GM13976 (cell line): Measurements from ENCODE around the gene RBP3.

ENCODE experiments used
- DNase-seq: peaks from one replicate; pipeline ENCODE4 v3.0.0; 2012; ENCODE audit warnings: low spot score
- in situ Hi-C: fragments of 300-500 bp; cut with MboI; formaldehyde crosslinking; loops from one replicate; pipeline ENCODE4 v1.12.0; 2022; ENCODE audit warnings: low sequenced_read_pairs, mixed read lengths, inconsistent platforms; ENCODE audit not compliant: unreplicated experiment
- TF ChIP-seq, protein P1 (sequence below): IDR thresholded peaks from 2 replicates; pipeline ENCODE4 v1.5.1; 2012; ENCODE audit warnings: borderline replicate concordance, mild to moderate bottlenecking; ENCODE audit not compliant: insufficient read depth; ENCODE audit errors: extremely low read depth, missing control alignments, control extremely low read depth

The RBP3 gene

DNA sequence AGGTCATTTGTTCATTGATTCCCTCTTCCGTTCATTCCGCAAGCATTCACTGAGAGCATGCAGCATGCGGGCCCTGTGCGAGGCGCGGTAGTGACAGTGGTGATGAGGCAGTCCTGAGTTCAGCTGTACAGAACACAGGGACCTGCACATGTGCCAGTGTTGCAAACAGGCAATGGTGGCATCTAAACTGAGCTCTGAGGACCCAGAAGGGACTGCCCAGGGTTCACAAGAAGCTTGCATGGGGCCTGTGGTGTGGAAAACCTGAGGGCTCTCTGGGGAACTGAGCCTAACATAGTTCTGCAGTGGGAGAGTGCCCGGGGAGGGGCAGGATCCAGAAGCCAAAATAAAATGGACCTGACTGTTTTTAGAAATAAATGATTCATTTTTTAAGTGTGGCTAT, 22.7 kb downstream of the RBP3 start:
- TF ChIP-seq, protein P1, sequence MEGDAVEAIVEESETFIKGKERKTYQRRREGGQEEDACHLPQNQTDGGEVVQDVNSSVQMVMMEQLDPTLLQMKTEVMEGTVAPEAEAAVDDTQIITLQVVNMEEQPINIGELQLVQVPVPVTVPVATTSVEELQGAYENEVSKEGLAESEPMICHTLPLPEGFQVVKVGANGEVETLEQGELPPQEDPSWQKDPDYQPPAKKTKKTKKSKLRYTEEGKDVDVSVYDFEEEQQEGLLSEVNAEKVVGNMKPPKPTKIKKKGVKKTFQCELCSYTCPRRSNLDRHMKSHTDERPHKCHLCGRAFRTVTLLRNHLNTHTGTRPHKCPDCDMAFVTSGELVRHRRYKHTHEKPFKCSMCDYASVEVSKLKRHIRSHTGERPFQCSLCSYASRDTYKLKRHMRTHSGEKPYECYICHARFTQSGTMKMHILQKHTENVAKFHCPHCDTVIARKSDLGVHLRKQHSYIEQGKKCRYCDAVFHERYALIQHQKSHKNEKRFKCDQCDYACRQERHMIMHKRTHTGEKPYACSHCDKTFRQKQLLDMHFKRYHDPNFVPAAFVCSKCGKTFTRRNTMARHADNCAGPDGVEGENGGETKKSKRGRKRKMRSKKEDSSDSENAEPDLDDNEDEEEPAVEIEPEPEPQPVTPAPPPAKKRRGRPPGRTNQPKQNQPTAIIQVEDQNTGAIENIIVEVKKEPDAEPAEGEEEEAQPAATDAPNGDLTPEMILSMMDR: no peak
- DNase-seq: no peak
- in situ Hi-C loops: no loop called here

DNA sequence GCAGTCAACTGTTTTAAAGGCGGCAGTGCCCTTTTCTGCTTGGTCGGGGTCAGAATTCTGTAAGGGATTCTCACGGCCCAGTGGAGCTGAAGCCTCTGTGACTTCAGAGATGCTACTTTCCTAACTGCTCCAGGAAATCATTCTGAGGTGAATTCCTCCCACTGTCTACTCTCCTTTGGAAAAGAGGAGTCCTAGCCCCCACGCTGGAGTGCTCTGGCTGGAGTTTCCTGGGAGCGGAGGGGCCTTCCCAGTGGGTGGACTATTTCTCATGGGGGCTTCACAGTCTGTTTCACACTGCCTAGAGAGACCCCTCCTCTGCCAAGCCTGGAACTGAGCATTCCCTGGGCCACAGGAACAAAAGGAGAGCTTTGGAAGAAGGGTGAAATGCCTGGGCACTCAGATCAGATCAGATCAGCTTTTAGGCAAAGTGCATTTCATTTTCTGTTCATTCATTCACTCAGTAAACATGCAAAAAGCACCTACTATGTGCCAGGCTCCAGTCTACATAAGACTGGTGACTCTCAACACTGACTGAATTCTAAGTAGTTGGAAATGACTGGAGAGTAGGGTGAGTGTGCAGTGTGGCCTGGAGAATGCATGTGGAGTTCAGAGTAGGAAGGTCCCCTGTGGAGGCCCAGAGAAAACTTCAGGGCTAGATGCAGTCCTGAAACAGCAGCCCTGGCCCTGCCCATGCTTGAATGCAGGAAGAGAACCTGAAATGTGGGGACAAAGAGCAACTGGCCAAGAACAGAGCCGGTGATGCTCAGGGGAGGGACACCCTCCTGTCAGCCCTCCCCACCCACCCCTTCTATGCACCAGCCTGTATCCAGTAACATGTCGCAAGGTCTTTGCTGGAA, 23.7 kb downstream of the RBP3 start:
- TF ChIP-seq, protein P1: no peak
- no peak for DNase-seq
- in situ Hi-C loops: no loop called here

DNA sequence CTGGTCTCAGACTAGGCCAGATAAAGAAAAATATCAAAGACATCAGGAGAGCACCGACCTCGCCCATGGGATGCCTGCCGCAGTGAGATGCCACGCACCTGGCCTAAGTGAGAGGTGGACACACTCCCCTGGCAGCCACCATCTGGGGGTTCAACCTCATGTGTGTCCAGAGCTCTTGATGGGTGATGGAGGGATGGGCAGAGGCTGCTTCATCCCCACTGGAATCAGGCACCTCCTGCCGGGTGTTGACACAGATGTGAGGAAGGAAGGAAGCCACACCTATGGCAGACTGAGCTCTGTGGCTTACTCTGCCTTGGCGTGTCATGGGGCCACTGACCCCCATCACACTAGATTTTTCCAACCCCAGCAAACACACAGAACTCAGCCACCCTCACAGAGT, 24.6 kb downstream of the RBP3 start:
- no peak for DNase-seq
- TF ChIP-seq, protein P1: no peak
- in situ Hi-C loops: no loop called here

DNA sequence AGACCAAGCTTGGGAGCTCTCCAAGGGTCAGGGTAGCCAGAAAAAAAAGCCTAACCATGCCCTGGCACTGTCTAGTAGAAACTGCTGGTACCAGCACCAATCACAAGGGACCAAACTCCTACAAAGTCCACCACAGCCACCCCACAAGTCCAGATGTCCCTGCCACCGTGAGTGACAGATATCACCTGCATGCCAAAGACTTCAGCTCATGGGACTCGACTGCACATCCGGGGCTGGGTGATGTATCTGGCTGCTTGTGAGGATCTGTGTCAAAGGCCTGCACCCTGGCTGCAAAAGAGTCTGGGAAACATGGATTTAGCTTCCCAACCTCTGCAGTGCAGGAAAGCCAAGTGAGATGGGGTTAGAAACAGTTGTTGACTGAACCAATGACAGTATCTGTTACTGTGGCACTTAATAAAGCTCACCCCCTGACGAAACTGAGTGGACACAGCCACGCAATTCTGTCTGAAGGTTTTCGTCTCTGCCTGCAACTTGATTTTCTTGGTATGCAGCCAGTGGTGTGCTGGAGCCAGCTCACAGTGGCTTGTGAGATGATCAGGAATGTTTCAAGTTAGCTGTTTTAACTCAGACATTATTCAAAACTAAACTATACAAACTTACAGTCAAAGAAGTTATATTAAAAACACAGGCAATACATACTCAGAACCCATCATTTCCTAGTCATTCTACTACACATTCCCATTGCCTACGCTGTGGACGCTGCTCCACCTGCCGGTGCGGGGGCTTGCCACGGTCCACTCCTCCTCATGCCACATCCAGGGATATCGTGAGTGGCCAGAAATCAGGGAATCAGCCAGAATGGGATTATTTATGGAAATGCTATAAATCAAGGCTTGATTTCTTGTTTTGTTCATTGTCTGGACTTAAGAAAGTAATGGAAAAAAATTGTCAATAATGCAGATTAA, 26.7 kb downstream of the RBP3 start:
- in situ Hi-C loops: no loop called here
- TF ChIP-seq, protein P1: no peak
- no peak for DNase-seq

DNA sequence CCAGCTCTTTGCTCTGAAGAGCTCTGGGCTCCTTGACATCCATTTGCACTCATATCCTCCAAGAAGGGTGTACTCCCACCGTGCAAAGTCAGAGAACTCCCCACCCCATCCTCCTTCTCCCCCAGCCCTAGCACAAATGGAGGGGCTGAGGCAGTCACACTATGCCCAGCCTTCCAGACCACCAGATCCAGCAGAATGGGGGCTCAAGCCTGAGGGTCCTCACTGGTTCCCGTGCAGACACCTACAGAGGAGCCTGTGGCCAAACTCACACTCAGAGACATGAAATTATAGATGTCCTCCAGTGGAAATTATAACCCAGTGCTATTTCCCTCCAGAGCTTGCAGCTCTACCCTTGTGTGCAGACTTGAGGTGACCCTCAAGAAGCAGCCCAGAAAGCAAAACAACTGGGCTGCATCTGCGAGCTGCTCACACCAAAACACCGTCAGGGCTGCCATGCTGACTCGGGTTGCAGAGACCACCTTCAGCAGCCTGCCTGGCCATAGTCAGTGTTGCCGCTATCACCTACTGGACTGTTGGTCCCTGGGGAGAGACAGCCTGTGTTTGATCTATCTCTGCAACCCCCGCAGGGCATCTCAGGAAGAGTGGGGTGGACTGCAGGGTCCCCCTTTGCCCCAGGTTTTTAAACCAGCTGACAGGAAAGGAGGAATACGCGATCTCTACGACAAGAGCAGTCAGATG, 28.5 kb downstream of the RBP3 start:
- TF ChIP-seq, protein P1: no peak
- DNase-seq: peak; percentile 10
- in situ Hi-C loops: no loop called here

DNA sequence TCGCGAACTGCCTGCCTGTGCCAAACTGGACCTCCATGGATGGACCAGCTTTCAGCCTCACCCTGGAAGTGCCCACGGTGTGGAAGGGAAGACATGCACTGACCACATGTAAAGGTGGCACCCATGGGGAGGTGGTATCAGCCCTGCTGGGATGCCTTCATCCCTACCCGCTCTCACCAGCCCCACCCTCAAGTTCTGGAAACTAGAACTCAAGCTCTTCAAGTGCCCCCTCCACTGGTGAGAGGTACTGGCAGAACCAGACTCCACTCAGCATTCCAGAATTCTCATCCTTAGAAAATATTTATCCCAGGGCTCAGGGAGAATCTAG, 30.0 kb downstream of the RBP3 start:
- in situ Hi-C loops: no loop called here

More for the DNA sequence above, 30.0 kb downstream of the RBP3 start:
- TF ChIP-seq, protein P1: no peak
- DNase-seq: peak; percentile 18
